ENCODE data around the gene PPM1D. TPM values are rescaled to one million over a fixed set of nuclear protein-coding genes. Genes with fewer than 3 reads are reported as not detected.
A peak's percentile ranks its signal among the peaks of the same experiment; 100 is the strongest.

The PPM1D gene
- total RNA-seq, 1 experiment from 2014 or later, result 14.3 TPM

DNA sequence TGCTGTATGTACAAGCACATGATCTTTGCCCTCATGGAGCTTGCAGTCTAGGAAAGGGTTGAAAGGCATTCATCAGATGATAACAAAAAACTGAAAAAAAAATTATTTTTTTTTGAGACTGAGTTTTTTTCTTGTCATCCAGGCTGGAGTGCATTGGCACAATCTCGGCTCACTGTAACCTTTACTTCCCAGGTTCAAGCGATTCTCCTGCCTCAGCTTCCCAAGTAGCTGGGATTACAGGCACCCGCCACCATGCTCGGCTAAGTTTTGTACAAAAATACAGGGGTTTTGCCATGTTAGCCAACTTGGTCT, 39.0 kb downstream of the PPM1D start:
- Mint-ChIP-seq H3K4me3 (ENCODE audit: unreplicated experiment) (no peak overlapping the region), H3K36me3 (ENCODE audit: insufficient read depth, unreplicated experiment) (peaks cover 56% of the 10 kb centered on the region), H3K27me3 (ENCODE audit: insufficient read depth, unreplicated experiment) (no peaks in the 10 kb centered on the region), H3K4me1 (ENCODE audit: insufficient read depth, unreplicated experiment) (peaks cover 7% of the 10 kb centered on the region), H3K27ac (ENCODE audit: low read depth, unreplicated experiment) (no peak overlapping the region), H3K9me3 (ENCODE audit: unreplicated experiment) (no peaks in the 10 kb centered on the region)
- CTCF ChIA-PET, result interaction anchor here (0.6 to 4.5 kb wide), 35 partner anchors 9 to 497 kb away, joined by 3 to 34 read pairs (median 5); partner anchors contain the start of gene PPM1D
- intact Hi-C loops (cut with micrococcal nuclease), result loop anchor here (10.0 kb wide), 1 partner anchor 64 kb away; no protein-coding TSS in a partner anchor
- no TSS peak for BruUV-seq (replicated peaks)
- TF ChIP-seq, protein P1, sequence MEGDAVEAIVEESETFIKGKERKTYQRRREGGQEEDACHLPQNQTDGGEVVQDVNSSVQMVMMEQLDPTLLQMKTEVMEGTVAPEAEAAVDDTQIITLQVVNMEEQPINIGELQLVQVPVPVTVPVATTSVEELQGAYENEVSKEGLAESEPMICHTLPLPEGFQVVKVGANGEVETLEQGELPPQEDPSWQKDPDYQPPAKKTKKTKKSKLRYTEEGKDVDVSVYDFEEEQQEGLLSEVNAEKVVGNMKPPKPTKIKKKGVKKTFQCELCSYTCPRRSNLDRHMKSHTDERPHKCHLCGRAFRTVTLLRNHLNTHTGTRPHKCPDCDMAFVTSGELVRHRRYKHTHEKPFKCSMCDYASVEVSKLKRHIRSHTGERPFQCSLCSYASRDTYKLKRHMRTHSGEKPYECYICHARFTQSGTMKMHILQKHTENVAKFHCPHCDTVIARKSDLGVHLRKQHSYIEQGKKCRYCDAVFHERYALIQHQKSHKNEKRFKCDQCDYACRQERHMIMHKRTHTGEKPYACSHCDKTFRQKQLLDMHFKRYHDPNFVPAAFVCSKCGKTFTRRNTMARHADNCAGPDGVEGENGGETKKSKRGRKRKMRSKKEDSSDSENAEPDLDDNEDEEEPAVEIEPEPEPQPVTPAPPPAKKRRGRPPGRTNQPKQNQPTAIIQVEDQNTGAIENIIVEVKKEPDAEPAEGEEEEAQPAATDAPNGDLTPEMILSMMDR (IDR thresholded peaks at IDR 0.05; ENCODE audit: unreplicated experiment), result no peak
- no peak for DNase-seq (ENCODE audit: unreplicated experiment)
- POLR2A ChIA-PET, result interaction anchor here (0.7 to 1.8 kb wide), 3 partner anchors 38 to 198 kb away, joined by 4 to 7 read pairs (median 7); partner anchors contain the start of genes BCAS3 and PPM1D

DNA sequence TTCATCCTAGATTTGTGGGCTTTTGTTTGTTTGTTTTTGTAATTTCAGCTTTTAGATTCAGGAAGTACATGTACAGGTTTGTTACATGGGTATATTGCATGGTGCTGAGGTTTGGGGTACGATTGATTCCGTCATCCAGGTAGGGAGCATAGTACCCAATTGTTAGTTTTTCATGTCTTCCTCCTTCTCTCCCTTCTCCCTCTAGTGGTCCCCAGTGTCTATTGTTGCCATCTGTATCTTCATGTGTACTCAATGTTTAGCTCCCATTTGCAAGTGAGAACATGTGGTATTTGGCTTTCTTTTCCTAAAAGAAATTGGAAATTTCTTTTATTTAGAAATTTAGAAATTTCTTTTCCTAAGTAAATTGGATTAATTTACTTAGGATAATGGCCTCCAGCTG, 40.5 kb downstream of the PPM1D start:
- no peak overlapping the region for H3K27ac Mint-ChIP-seq (ENCODE audit: low read depth, unreplicated experiment)
- peaks cover 52% of the 10 kb centered on the region for H3K36me3 Mint-ChIP-seq (ENCODE audit: insufficient read depth, unreplicated experiment)
- TF ChIP-seq, protein P1 (IDR thresholded peaks at IDR 0.05; ENCODE audit: unreplicated experiment), result peak; percentile 29
- CTCF ChIA-PET, result interaction anchor here (0.6 to 4.5 kb wide), 13 partner anchors 11 to 320 kb away, joined by 3 to 34 read pairs (median 3); no protein-coding TSS in a partner anchor
- POLR2A ChIA-PET, result interaction anchor here (0.6 to 1.5 kb wide), 5 partner anchors 38 to 164 kb away, joined by 3 to 8 read pairs (median 3); partner anchors contain the start of gene APPBP2
- peak; percentile 22 for DNase-seq (ENCODE audit: unreplicated experiment)
- H3K27me3 Mint-ChIP-seq (ENCODE audit: insufficient read depth, unreplicated experiment), result no peaks in the 10 kb centered on the region
- no peak overlapping the region for H3K4me3 Mint-ChIP-seq (ENCODE audit: unreplicated experiment)
- BruUV-seq (replicated peaks), result no TSS peak
- intact Hi-C loops (cut with micrococcal nuclease), result loop anchor here (5.0 kb wide), 1 partner anchor 173 kb away; no protein-coding TSS in a partner anchor
- H3K9me3 Mint-ChIP-seq (ENCODE audit: unreplicated experiment), result no peaks in the 10 kb centered on the region
- H3K4me1 Mint-ChIP-seq (ENCODE audit: insufficient read depth, unreplicated experiment), result peaks cover 7% of the 10 kb centered on the region

DNA sequence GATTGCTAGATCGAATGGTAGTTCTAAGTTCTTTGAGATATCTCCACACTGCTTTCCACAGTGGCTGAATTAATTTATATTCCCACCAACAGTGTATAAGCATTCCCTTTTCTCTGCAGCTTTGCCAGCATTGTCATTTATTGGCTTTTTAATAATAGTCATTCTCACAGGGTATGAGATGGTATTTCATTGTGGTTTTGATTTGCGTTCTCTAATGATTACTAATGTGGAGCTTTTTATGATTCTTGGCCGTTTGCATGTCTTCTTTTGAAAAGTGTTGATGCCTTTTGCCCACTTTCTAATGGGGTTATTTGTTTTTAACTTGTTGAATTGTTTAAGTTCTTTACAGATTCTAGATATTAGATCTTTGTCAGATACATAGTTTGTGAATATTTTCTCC, 41.1 kb downstream of the PPM1D start:
- H3K27me3 Mint-ChIP-seq (ENCODE audit: insufficient read depth, unreplicated experiment), result no peaks in the 10 kb centered on the region
- H3K27ac Mint-ChIP-seq (ENCODE audit: low read depth, unreplicated experiment), result no peak overlapping the region
- H3K36me3 Mint-ChIP-seq (ENCODE audit: insufficient read depth, unreplicated experiment), result peaks cover 51% of the 10 kb centered on the region
- TF ChIP-seq, protein P1 (IDR thresholded peaks at IDR 0.05; ENCODE audit: unreplicated experiment), result no peak
- no TSS peak for BruUV-seq (replicated peaks)
- no peaks in the 10 kb centered on the region for H3K9me3 Mint-ChIP-seq (ENCODE audit: unreplicated experiment)
- ChIA-PET CTCF (interaction anchor here (0.6 to 4.4 kb wide), 6 partner anchors 11 to 67 kb away, joined by 3 to 21 read pairs (median 4); no protein-coding TSS in a partner anchor), POLR2A (interaction anchor here (0.6 to 1.5 kb wide), 3 partner anchors 39 to 164 kb away, joined by 3 to 8 read pairs (median 3); no protein-coding TSS in a partner anchor)
- intact Hi-C loops (cut with micrococcal nuclease), result loop anchor here (5.0 kb wide), 1 partner anchor 174 kb away; no protein-coding TSS in a partner anchor
- DNase-seq (ENCODE audit: unreplicated experiment), result no peak
- H3K4me1 Mint-ChIP-seq (ENCODE audit: insufficient read depth, unreplicated experiment), result peaks cover 7% of the 10 kb centered on the region
- H3K4me3 Mint-ChIP-seq (ENCODE audit: unreplicated experiment), result no peak overlapping the region

DNA sequence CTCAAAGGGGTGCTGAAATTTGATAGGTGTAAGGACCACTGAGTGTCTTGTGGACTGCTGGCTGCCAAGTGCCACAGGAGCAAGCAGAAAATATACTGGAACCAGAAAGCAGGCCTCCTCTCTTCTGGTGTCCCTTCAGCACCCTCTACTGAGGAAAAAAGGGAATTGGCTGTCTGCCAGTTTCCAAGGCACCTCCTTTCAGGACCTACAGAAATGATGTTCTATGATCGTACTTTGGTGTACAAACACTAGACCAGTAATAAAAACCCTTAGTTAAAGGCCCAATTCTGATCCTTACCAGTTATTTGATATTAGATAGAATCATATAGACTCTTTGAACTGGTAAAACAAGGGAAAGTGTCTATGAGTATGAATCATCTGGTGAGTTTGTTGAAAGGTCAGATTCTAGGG, 41.8 kb downstream of the PPM1D start:
- H3K9me3 Mint-ChIP-seq (ENCODE audit: unreplicated experiment), result no peaks in the 10 kb centered on the region
- no TSS peak for BruUV-seq (replicated peaks)
- intact Hi-C loops (cut with micrococcal nuclease), result loop anchor here (5.0 kb wide), 1 partner anchor 175 kb away; no protein-coding TSS in a partner anchor

More for the DNA sequence above, 41.8 kb downstream of the PPM1D start:
- ChIA-PET CTCF (interaction anchor here (1.0 to 1.3 kb wide), 3 partner anchors 11 to 68 kb away, joined by 3 to 4 read pairs (median 3); no protein-coding TSS in a partner anchor), POLR2A (no interaction called here)
- Mint-ChIP-seq H3K4me1 (ENCODE audit: insufficient read depth, unreplicated experiment) (peaks cover 7% of the 10 kb centered on the region), H3K27ac (ENCODE audit: low read depth, unreplicated experiment) (no peak overlapping the region), H3K36me3 (ENCODE audit: insufficient read depth, unreplicated experiment) (peaks cover 45% of the 10 kb centered on the region), H3K27me3 (ENCODE audit: insufficient read depth, unreplicated experiment) (no peaks in the 10 kb centered on the region), H3K4me3 (ENCODE audit: unreplicated experiment) (no peak overlapping the region)
- DNase-seq (ENCODE audit: unreplicated experiment), result peak; percentile 86
- TF ChIP-seq, protein P1 (IDR thresholded peaks at IDR 0.05; ENCODE audit: unreplicated experiment), result peak; percentile 30
